DOHH2 (cell line): ENCODE results near the gene NCLN.

ENCODE experiments used
- H3F3A ChIP-seq: fragments of 200-600 bp; sonication (generic), shearing (Covaris generic); 2 replicates; pipeline ENCODE4 v1.6.0; 2016; ENCODE audit warnings: antibody characterized with exemption, mild to moderate bottlenecking; ENCODE audit not compliant: control insufficient read depth, insufficient read depth
- H3K27ac ChIP-seq: fragments of 200-600 bp; sonication (generic); 2 replicates; pipeline ENCODE4 v1.5.1; 2014; ENCODE audit warnings: low read depth, mild to moderate bottlenecking, low read length, moderate library complexity
- H3K27me3 ChIP-seq: fragments of 200-600 bp; sonication (generic); 2 replicates; pipeline ENCODE4 v1.6.1; 2014; ENCODE audit warnings: mild to moderate bottlenecking, low read length, mixed read lengths; ENCODE audit not compliant: control insufficient read depth
- H3K36me3 ChIP-seq: fragments of 200-600 bp; sonication (generic); 2 replicates; pipeline ENCODE4 v1.6.1; 2014; ENCODE audit warnings: mild to moderate bottlenecking, low read length, moderate library complexity, mixed read lengths; ENCODE audit not compliant: control insufficient read depth
- H3K4me1 ChIP-seq: fragments of 200-600 bp; sonication (generic); 2 replicates; pipeline ENCODE4 v1.6.1; 2014; ENCODE audit warnings: mild to moderate bottlenecking, low read length, mixed read lengths; ENCODE audit not compliant: control insufficient read depth
- H3K4me2 ChIP-seq: fragments of 200-600 bp; sonication (generic); 2 replicates; pipeline ENCODE4 v1.6.0; 2014; ENCODE audit warnings: mild to moderate bottlenecking, low read length, moderate library complexity
- H3K4me3 ChIP-seq: fragments of 200-600 bp; sonication (generic); 2 replicates; pipeline ENCODE4 v1.5.1; 2014; ENCODE audit warnings: mild to moderate bottlenecking, low read length, mixed read lengths
- H3K79me2 ChIP-seq: fragments of 200-600 bp; sonication (generic); 2 replicates; pipeline ENCODE4 v1.6.1; 2014; ENCODE audit warnings: mild to moderate bottlenecking, low read length, mixed read lengths; ENCODE audit not compliant: control insufficient read depth
- H3K9me2 ChIP-seq: fragments of 200-600 bp; sonication (generic); replicated peaks from 2 replicates; pipeline ENCODE4 v1.6.1; 2014; ENCODE audit warnings: mild to moderate bottlenecking, low read length, mixed read lengths; ENCODE audit not compliant: control insufficient read depth
- H3K9me3 ChIP-seq: fragments of 200-600 bp; sonication (generic); 2 replicates; pipeline ENCODE4 v1.6.1; 2014; ENCODE audit warnings: antibody characterized with exemption, low read length, mixed read lengths; ENCODE audit not compliant: control insufficient read depth, insufficient read depth
- H4K20me1 ChIP-seq: fragments of 200-600 bp; sonication (generic); 2 replicates; pipeline ENCODE4 v1.6.0; 2014; ENCODE audit warnings: low read depth, mild to moderate bottlenecking, antibody characterized with exemption, low read length, moderate library complexity; ENCODE audit not compliant: control insufficient read depth, insufficient read depth
- EZH2phosphoT487 ChIP-seq: fragments of 200-600 bp; sonication (generic); IDR thresholded peaks from 2 replicates; pipeline ENCODE4 v1.6.1; 2017; ENCODE audit warnings: borderline replicate concordance, mild to moderate bottlenecking, antibody characterized with exemption, low read length, moderate library complexity, mixed read lengths
- TF ChIP-seq, protein P1 (sequence below): fragments of 200-600 bp; sonication (generic); IDR thresholded peaks from one replicate; pipeline ENCODE4 v1.5.1; 2014; ENCODE audit warnings: antibody characterized with exemption, mild to moderate bottlenecking, low read depth, low read length; ENCODE audit not compliant: poor library complexity, severe bottlenecking

The NCLN gene

DNA sequence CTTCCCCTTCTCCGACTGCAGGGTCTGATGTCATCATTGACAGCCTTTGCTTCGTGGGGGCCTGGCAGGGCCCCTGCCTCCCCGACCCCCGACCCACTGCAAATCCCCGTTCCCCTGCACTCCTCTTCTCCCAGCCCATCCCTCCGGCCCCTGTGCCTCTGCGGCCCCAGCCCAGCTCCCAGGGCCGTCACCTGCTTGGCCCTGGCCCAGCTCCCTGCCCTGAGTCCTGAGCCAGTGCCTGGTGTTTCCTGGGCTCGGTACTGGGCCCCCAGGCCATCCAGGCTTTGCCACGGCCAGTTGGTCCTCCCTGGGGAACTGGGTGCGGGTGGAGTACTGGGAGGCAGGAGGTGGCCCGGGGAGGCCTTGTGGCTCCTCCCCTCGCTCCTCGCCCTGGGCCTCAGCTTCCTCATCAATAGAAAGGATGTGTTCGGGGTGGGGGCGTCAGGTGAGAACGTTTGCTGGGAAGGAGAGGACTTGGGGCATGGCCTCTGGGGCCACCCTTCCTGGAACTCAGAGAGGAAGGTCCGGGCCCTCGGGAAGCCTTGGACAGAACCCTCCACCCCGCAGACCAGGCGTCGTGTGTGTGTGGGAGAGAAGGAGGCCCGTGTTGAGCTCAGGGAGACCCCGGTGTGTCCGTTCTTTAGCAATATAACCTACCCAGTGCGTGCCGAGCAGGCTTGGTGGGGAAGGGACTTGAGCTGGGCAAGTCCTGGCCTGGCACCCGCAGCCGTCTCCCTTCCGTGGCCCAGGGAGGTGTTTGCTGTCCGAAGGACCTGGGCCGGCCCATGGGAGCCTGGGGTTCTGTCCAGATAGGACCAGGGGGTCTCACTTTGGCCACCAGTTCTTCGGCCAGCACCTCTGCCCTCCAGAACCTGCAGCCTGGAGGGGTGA is 22.8 kb downstream of the NCLN start:
- Histone ChIP-seq H3K36me3 (peaks cover 35% of the 10 kb centered on the region), H3K9me2 (no peaks in the 10 kb centered on the region), H3K79me2 (no peaks in the 10 kb centered on the region), H3K4me1 (peaks cover 16% of the 10 kb centered on the region), H3K27ac (no peak overlapping the region), H3K27me3 (no peaks in the 10 kb centered on the region), H3K9me3 (no peaks in the 10 kb centered on the region), H4K20me1 (0 out of 2 replicates have a peak, but pooled peaks cover 3% of the 10 kb centered on the region), H3K4me3 (no peak overlapping the region), H3K4me2 (no peak overlapping the region), H3F3A (peaks cover 6% of the 10 kb centered on the region; the same call in 1 of the 2 replicates)
- TF ChIP-seq, protein P1, sequence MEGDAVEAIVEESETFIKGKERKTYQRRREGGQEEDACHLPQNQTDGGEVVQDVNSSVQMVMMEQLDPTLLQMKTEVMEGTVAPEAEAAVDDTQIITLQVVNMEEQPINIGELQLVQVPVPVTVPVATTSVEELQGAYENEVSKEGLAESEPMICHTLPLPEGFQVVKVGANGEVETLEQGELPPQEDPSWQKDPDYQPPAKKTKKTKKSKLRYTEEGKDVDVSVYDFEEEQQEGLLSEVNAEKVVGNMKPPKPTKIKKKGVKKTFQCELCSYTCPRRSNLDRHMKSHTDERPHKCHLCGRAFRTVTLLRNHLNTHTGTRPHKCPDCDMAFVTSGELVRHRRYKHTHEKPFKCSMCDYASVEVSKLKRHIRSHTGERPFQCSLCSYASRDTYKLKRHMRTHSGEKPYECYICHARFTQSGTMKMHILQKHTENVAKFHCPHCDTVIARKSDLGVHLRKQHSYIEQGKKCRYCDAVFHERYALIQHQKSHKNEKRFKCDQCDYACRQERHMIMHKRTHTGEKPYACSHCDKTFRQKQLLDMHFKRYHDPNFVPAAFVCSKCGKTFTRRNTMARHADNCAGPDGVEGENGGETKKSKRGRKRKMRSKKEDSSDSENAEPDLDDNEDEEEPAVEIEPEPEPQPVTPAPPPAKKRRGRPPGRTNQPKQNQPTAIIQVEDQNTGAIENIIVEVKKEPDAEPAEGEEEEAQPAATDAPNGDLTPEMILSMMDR, result no peak
- no peak for TF ChIP-seq EZH2phosphoT487

DNA sequence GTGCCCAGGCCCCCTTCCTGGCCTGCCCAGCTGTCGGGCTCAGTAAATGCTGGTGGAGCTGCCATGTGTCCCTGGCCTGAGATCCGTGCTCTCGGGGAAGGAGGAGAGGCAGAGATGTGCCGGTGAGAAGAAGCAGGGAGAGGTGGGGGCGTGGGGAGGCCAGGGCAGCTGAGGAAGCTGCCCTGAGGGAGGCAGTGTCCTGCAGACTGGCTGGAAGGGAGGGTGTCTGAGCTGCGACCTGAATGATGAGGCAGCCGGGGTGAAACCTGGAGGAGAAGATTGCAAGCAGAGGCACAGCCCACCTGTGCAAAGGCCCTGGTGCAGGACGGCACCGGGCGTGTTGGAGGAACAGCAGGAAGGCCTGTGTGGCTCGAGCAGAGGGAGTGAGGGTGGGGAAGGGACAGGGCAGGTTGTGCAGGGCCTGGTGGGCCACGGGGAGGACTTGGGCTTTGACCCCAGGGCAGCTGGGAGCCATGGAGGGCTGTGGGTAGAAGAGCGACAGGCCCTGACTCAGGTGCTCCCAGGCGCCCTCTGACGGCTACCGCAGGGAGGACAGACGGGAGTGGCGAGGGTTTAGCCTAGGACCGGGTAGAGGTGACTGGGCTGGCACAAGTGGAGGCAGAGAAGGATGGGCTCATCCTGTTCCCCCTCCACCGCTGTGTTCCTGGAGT is 24.8 kb downstream of the NCLN start:
- peaks cover 18% of the 10 kb centered on the region for H3K36me3 ChIP-seq
- no peak overlapping the region for H3K4me3 ChIP-seq
- peaks cover 23% of the 10 kb centered on the region for H3K4me1 ChIP-seq
- peaks cover 6% of the 10 kb centered on the region; the same call in 1 of the 2 replicates for H3F3A ChIP-seq
- H3K4me2 ChIP-seq, result no peak overlapping the region
- 0 out of 2 replicates have a peak, but pooled peaks cover 3% of the 10 kb centered on the region for H4K20me1 ChIP-seq
- H3K79me2 ChIP-seq, result no peaks in the 10 kb centered on the region
- no peak overlapping the region for H3K27ac ChIP-seq
- TF ChIP-seq, protein P1, result peak; percentile 82
- TF ChIP-seq EZH2phosphoT487, result no peak
- no peaks in the 10 kb centered on the region for H3K9me3 ChIP-seq
- no peaks in the 10 kb centered on the region for H3K27me3 ChIP-seq
- no peaks in the 10 kb centered on the region for H3K9me2 ChIP-seq

DNA sequence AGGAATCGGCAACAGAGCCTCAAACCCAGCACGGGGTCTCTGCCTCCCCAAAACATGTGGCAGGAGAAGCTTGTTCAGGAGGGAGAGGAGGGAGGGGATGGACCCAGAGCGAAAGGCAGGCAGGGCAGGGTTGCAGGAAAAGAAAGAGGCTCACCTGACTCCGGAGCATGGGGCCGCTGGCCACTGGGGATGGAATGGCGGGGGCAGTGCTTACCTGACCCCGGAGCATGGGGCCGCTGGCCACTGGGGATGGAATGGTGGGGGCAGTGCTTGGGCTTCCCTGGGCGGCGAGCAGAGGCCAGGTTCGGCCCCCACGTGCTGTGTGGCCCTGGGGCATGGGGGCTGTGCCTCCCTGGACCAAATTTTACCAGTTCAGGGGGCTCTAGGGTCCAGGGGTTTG is 25.5 kb downstream of the NCLN start:
- Histone ChIP-seq H3K9me2 (no peaks in the 10 kb centered on the region), H3K27me3 (no peaks in the 10 kb centered on the region), H3K4me1 (peaks cover 23% of the 10 kb centered on the region), H3K36me3 (peaks cover 15% of the 10 kb centered on the region), H3K4me3 (no peak overlapping the region), H3K79me2 (no peaks in the 10 kb centered on the region), H3K4me2 (no peak overlapping the region), H4K20me1 (0 out of 2 replicates have a peak, but pooled peaks cover 3% of the 10 kb centered on the region), H3K9me3 (no peaks in the 10 kb centered on the region), H3K27ac (no peak overlapping the region), H3F3A (peaks cover 6% of the 10 kb centered on the region; the same call in 1 of the 2 replicates)
- no peak for TF ChIP-seq EZH2phosphoT487
- TF ChIP-seq, protein P1, result no peak
